DOHH2 (cell line): ENCODE results near the gene INSIG1.

Experiments used
- EZH2phosphoT487 ChIP-seq: fragments of 200-600 bp; sonication (generic); IDR thresholded peaks from 2 replicates; pipeline ENCODE4 v1.6.1; 2017; ENCODE audit warnings: borderline replicate concordance, mild to moderate bottlenecking, antibody characterized with exemption, low read length, moderate library complexity, mixed read lengths
- TF ChIP-seq, protein P1 (sequence below): fragments of 200-600 bp; sonication (generic); IDR thresholded peaks from one replicate; pipeline ENCODE4 v1.5.1; 2014; ENCODE audit warnings: antibody characterized with exemption, mild to moderate bottlenecking, low read depth, low read length; ENCODE audit not compliant: poor library complexity, severe bottlenecking

DNA sequence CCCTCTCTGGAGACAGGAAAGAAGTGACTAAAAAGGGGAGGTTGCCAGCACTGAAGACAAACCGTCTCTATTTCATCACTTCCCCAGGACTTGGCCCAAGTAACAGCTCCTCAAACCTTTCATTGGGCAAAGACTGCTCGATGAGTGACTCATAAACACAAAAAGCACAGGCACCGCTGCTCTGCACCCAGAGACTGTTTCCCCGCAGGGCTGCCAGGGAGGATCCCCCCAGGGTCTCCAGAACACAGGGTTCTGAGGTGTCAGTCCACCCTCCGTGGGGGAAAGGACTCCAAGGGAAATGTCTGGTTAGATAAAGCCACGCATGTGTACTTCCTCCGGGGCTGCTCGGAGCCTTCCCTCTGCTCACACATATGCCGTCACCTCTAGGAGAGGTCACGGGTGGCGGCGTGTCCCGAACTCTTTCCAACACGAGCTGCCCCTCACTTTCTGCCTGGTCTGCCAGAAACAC, 59.9 kb downstream of the INSIG1 start:
- TF ChIP-seq, protein P1, sequence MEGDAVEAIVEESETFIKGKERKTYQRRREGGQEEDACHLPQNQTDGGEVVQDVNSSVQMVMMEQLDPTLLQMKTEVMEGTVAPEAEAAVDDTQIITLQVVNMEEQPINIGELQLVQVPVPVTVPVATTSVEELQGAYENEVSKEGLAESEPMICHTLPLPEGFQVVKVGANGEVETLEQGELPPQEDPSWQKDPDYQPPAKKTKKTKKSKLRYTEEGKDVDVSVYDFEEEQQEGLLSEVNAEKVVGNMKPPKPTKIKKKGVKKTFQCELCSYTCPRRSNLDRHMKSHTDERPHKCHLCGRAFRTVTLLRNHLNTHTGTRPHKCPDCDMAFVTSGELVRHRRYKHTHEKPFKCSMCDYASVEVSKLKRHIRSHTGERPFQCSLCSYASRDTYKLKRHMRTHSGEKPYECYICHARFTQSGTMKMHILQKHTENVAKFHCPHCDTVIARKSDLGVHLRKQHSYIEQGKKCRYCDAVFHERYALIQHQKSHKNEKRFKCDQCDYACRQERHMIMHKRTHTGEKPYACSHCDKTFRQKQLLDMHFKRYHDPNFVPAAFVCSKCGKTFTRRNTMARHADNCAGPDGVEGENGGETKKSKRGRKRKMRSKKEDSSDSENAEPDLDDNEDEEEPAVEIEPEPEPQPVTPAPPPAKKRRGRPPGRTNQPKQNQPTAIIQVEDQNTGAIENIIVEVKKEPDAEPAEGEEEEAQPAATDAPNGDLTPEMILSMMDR, result no peak
- no peak for TF ChIP-seq EZH2phosphoT487
